Epidermal melanocyte (primary cell): Measurements from ENCODE around the gene ARID1A.
A peak's percentile ranks its signal among the peaks of the same experiment; 100 is the strongest.

Experiments
- DNase-seq: peaks from one replicate; pipeline ENCODE4 v3.0.0; 2011; ENCODE audit warnings: low spot score; ENCODE audit not compliant: insufficient read length

The ARID1A gene

DNA sequence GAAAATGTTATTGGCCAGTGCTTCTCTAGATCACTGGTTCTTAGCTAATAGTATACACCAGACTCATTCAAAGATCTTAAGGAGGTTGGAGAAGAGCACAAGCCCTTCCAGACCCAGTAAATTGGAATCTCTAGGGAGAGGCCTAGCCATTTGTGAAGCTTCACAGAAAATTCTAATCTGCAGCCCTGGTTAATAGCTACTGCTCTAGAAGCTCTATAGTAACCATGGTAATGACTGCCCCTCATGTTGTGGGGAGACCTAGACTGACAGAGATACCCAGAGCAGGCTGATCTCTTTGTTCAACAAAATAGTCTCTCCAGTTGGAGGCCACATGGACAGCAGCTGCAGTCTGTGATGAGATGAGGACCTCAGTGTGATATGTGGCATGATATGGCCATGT, 31.7 kb downstream of the ARID1A start:
- no peak for DNase-seq

DNA sequence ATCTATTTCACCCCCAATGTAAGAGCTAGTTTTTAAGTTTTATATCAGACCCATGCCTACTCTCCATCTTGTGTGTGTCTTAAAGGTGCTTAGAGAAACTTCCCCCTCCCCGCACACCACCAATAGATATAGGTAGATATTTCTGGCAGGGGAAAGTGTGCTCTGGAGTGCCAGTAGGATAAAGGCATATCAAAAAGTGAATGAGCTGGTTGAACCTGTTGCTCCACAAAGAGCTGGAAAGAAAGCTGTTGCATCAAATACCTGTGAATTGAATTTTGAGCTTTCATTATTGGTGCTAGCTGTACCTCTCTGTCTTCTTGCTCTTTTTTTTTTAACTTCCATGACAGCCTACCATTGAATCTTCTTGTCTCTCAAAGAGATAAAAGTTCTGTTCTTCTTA, 32.8 kb downstream of the ARID1A start:
- DNase-seq, result no peak

DNA sequence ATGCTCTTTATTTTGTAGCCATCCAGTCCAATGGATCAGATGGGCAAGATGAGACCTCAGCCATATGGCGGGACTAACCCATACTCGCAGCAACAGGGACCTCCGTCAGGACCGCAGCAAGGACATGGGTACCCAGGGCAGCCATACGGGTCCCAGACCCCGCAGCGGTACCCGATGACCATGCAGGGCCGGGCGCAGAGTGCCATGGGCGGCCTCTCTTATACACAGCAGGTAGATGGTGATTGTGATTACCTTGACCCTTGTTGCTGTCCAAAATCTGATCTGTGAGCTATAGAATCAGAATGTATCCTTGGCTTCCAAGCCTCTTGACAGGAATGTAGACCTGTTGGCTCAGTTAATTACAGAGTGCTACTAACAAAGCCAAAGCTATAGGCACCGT, 33.8 kb downstream of the ARID1A start:
- DNase-seq, result no peak

DNA sequence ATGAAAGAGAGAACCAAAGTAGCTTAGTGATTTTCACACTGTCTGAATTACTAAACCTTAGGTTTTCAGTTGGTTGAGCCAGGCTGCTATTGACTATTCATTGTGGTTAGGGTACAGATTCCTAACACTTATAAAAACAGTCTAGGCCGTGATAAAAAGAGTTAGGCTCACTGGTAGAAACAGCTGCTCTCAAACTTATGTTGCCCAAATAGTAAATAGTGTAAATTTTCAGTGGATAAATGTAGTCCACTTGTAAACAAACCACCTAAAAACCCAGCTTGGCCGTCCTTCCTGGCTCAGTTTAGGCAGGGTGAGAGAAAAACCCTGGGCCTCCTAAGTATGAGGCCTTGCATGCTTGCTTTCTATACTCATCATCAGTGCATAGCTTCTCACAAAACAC, 34.9 kb downstream of the ARID1A start:
- no peak for DNase-seq

DNA sequence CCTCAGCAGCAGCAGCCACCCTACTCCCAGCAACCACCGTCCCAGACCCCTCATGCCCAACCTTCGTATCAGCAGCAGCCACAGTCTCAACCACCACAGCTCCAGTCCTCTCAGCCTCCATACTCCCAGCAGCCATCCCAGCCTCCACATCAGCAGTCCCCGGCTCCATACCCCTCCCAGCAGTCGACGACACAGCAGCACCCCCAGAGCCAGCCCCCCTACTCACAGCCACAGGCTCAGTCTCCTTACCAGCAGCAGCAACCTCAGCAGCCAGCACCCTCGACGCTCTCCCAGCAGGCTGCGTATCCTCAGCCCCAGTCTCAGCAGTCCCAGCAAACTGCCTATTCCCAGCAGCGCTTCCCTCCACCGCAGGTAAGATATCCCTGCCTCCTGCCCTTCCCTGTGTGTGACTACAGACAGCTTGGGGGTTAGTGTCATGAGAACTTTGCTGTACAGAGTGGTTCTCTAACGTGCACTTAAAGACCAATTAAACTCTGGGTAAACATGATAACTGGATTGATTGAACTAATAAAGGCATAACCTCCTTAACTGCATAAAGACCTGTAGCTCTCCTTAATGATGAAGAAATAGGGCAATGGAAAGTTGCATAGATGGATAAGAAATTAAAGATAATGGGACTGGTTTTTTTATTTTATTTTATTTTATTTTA, 35.6 kb downstream of the ARID1A start:
- no peak for DNase-seq

DNA sequence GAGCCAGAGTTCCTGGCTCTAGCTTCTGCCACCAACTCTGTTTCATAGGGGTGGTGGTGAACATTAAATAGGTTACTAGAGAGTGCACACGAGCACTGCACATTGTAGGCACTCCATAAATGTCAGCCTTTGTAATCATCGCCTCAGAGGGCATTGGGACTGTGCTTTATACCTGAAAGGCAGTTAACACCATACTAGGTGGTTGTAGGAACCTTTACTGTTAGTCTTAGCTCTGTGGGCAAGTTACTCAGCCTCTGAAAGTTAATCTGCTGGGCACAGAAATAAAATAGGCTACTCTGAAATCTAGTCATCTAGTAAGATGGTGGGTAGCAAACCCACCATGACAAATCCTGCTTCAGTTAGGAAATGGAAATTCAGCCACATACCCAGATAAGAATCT, 37.6 kb downstream of the ARID1A start:
- DNase-seq, result no peak

DNA sequence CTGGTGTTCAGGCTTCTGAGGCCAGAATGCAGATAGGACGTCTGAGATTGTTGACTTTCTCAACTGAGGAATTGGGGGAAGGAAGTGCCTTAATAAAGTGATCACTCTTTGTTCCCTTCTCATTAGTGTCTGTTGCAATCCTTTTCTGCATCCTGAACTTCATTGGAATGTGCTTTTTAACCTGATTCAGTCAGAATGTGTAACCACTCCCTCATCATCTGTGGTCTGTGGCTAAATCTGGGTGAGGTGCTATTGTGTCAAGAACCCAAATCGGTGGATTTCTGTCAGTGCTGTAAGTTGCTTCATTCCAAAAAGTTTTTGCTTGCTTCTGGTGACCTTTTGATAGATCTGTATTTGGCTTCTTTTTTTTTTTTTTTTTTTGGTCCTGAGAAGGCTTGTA, 38.2 kb downstream of the ARID1A start:
- DNase-seq, result peak; percentile 30

DNA sequence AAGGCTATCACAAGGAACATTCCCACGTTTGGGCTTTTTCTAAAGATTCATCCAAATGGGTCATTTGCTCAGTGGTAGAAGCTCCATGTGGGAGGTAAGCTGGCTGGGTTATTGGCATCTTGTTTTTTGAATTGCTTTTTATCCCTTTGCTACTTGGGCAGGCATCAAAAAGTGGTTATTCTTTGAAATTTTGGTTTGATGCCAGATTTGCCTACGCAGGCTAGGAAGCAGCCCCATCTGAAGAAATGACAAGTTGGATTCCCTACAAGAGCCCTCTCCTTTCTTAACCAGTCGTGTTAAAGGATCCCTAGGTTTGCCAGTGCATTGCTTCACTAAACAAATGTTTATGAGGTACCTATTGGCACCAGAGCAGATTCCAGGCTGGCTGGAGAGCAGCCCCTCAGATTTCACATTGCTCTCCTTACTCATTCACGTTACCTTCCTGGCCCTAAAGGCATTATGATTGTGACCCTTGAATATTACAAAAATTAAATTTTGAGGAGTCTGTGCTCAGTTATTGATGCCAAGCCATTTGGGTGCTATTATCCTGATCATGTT, 38.8 kb downstream of the ARID1A start:
- DNase-seq, result no peak

DNA sequence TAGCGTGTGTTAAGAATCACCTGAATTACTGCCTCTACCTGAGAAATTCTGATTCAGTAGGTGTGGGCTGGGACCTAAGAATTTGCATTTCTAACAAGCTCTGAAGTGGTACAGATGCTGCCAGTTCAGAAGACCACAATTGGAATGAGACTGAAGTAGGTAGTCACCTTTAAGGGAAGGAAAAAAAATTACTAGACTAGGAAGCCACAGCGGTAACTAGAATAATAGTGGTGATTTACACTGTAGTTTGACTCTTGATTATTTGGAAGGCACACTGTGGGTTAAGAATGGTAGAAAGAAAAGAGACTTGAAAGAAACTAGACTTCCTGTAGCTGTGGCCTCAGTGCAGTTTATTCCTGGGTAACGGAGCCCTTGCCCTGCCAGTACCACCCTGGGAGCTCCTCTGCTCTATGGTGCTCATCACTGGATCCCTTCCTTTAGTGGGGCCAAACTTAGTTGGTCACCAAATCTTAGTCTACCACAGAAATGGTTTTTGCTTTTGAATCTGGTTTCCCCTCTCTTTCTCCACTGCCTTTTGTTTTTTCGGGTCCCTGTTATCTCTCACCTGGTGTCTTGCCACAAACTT, 43.6 kb downstream of the ARID1A start:
- no peak for DNase-seq

DNA sequence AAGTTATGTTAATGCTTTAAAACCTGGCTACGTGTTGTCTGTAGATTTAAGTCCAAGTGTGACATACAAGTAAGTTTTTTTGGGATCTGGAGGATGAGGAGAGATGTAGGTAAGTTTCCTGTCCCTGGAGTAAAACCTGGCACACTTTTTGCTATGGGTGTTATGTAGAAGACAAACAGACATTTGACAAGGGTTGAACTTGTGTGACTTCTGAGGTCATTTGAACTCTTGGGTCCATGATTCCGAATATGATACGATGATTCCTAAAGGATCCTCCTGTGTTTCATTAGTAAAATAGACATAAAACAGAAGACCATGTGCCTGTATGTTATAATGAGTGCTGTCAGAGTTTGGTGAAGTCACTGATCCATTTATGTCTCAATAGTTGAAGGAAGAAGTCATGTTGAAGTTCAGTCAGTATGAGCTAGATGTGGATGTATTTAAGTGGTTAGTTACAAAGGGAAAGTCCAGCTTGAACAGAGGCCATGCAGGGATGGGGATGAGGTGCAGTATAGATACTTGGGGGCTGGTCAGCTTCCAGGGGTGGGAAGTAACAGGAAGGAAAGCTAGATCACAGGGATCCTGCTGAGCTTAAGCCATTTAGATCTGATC, 44.3 kb downstream of the ARID1A start:
- DNase-seq, result no peak

DNA sequence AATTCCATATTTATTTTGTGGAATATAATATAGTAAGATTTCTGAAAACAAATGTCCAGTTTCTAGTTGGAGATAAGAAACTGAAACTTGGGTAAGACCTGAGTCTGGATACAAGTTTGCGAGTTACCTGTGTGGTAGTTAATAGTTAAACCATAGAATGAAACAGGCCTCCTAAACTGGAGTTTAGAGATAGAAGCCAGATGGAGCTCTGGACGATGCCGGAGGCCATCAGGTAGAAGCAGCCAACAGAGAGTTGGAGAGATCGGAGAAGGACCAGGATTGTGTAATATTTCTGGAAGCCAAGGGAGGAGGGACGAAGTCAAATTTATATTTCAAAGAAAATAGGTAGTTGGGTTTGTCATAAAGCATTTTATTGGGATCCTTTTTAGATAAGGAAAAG, 45.1 kb downstream of the ARID1A start:
- DNase-seq, result no peak

DNA sequence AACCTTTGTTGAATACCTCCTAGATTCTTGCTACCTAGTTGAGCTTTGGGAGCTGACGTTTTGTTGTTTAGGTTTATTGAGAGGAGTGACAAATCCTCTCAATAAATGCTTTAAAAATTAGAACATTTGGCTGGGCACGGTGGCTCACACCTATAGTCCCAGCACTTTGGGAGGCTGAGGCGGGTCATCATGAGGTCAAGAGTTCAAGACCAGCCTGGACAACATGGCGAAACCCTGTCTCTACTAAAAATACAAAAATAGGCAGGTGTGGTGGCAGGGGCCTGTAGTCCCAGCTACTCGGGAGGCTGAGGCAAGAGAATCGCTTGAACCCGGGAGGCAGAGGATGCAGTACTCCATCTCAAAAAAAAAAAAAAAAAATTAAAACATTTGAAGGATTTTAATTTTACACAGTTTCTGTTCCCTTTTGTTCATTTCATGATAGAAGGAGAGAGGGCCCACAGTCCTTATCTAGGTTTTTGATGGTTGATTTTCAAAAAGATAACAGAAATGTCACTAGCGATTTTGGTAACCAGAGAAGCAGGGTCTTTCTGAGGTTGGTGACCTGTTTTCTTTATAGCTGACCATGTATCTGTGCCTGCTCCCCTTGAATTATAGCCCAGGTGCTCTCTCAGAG, 47.7 kb downstream of the ARID1A start:
- DNase-seq, result no peak

DNA sequence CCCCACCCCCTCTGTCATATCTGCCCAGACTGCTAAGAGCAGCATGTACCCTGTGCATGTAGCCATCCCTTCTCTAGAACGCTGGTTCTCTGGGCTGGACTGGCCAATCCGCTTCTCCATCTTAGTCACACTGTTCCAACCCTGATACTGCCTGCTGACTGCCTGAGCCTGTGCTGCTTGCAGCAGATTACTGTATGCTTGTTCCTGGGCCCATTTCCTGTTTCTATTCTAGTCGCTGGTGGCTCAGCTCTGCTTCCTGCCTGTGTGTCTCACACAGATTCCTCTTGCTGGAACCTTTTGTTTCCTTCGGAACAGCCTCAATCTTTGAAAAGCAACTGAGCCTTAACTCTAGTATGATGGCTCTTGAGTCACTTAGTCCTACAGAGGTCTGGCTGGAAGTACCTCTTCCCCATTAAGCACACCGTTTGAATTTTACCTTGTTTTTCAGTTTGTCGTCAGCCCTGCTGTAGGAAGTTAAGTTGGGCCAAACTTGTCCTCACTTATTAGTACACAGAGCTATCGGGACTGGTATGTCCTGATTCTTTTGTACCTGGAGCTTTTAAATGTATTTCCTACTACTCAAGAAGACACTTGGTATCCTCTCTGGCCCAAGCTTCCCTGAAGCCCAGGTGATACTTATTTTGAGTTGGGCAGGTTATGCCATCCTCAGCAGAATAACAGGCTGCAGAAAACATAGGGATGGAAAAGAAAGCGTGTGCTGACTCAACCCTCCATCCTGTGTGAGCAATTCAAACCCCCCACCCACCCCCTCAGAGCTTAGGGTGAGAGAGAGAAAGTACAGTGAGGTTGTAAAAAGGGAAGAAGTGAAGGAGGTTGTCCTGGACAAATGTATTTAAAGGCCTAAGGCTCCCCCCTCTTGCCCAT, 48.5 kb downstream of the ARID1A start:
- no peak for DNase-seq

DNA sequence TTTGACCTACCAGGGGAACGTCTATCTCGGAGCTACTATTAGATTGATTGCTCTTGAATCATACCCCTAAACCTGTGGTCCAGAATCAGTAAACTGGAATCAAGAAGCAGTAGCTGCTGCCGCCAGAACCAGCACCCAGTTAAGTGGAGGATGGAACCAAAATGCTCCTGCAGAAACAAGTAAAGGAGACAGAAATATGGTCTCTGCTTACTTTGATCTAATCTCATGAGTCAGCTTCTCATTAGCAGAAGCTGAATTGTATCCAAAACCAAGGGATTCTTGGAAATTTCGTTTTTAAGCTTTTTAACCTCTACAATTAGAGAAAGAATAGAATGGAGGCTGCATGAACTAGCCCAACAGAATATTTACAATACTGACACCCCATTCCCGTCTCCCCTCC, 49.4 kb downstream of the ARID1A start:
- DNase-seq, result no peak

DNA sequence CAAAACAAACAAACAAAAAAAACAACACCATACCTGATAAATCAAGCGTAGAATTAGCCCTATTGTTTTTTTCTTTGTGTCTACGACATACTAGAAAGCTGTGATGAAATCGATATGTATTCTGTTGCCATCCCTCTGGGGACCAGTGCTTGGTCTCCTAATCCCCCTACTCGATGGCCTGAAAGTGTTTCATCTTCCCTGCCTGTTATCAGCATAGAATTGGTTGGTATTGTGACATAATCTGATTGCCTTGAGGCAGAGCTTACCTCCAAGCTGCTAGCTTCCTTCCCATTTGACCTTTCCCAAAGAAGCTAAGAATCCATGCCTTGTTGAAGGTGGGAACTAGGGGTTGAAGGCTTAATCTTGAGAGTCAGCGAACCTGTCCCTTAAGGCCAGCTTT, 51.2 kb downstream of the ARID1A start:
- DNase-seq, result no peak

DNA sequence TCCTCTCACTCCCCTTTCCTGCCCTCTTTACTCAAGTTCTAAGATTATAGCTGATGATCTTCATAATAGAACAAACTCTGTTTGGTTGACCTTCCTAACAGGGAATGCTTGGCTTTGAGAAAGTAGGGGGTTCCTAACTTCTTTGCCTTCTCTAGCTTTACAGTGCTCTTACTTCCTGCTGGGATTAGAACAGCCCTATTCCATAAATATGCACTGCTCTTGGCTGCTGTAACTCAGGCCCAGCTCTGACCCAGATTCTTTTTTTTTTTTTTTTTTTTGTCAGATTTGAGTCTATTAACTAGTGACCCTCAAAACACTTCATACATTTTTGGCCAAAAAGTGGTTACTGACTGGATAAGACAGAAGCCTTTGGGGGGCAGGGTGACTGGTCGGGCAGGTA, 52.5 kb downstream of the ARID1A start:
- DNase-seq, result no peak

DNA sequence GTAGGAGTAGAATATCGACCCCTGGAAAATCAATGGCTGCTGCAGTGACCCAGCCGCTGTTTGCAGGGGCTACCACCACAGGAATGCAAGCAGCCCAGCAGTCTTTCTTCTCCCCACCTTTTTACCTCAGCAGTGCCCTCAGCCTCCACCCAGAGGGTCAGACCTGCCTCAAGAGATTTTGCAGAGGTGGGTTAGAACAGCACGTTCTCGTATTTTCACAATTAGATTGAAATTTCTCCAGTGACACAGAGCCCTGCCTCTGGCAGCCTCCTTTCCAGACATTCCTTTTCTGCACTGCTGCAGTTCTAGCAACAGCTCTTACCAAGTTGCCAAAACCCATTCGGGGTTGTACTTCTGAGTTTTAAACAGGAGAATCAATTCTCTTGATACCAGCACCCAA, 53.6 kb downstream of the ARID1A start:
- no peak for DNase-seq

DNA sequence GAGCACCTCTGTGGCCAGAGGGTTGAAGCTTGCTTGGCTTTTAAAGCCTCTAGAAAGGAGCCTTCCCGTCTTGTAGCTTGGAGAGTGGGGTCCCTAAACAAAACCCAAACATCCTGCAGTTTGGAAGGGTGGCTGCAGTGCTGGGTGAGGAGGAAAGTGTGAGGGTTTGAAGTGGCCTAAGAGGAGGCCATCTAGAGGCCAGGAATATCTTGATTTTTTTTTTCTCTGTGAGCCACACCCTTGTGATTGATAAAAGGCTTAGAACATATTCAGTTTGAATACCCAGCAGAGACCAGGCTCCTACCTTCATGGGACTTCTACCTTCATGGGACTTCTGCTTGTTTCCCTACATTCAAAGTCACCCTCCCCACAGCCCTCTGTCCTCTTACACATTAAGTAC, 54.6 kb downstream of the ARID1A start:
- DNase-seq, result no peak

DNA sequence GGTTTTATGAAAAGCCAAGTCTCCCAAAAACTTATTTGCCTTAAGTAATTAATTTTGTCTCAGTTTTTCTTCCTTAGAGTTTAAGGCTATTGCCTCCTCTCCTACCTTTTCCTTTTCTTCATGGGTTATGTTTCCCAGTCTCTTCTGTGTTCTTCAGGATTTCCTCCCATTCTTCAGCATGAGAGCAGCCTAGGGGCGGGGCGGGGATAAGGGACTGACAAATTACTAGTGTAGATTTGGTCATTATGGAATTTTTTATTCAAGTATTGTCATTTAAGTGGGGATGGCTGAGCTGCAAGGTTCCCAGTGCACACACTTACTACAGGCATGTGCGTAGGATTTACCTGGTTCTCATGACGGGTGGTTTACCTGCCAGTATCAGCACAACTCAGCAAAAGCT, 56.7 kb downstream of the ARID1A start:
- DNase-seq, result no peak

DNA sequence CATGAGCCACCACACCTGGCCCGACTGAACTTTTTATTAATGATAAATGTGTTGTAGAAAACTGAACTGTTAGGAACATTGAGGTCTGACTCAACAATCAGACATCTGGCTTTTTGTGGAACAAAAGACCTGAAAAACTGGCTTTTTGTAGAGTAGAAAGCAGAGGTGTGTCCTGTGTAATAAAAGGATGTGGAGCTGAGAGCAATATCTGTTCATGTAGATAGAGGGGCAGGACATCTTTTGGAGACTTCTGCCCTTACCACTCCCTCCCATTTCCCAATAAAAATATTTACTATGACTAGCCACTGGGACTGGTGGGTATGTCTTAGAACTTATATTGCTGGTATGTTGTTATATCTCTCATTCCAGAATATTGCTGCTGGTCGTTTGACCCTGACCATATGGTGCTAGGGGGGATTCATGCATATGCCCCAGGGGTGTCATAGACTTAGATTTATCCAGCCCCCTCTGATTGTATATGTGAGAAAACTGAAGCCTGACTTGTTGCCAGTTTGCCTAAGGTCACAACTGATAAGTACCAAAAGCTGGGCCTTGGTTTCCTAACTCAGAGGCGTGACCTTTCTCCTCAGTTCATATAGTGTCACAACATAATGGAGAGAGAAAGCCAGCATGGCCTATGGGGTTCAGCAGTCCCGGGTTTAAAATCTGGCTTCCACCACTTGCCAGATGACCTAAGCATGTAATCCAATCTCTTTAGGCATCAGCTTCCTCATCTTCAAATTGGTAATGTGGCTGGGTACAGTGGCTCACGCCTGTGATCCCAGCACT, 58.5 kb downstream of the ARID1A start:
- no peak for DNase-seq

DNA sequence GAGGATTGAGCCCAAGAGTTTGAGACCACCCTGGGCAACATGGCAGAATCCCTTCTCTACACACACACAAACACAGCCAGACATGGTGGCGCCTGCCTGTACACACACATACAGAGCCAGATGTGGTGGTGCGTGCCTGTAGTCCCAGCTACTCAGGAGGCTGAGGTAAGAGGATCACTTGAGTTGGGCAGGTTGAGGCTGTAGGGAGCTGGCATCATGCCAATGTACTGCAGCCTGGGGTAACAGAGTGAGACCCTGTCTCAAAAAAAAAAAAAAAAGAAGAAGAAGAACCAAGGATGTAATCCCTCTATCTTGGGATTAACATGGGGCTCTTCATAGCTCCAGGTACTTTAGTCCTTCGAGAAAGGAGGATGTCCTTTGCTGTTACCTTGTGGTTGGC, 62.5 kb downstream of the ARID1A start:
- DNase-seq, result no peak
